ENCODE data around the gene ATG5. TPM values are rescaled to one million over a fixed set of nuclear protein-coding genes. Genes with fewer than 3 reads are reported as not detected.

The ATG5 gene
- polyA plus RNA-seq, 1 donor from 2014 or later = 45.5 TPM

GRCh38 chr6:106145144-106145543 lies 180.4 kb downstream of the ATG5 start:
- Histone ChIP-seq H4K20me1 (ENCODE audit: insufficient read depth) (no peaks in the 10 kb centered on the region), H2AFZ (ENCODE audit: low read depth, low read length) (no peak overlapping the region), H3K27me3 (ENCODE audit: insufficient read depth, low read depth, low read length) (no peaks in the 10 kb centered on the region), H3F3A (ENCODE audit: insufficient read depth, low read length, poor library complexity, severe bottlenecking) (no peaks in the 10 kb centered on the region), H3K9me3 (ENCODE audit: low read length) (no peaks in the 10 kb centered on the region), H3K36me3 (ENCODE audit: insufficient read depth, low read length) (no peaks in the 10 kb centered on the region), H3K27ac (ENCODE audit: low read length) (no peak overlapping the region), H3K9me2 (ENCODE audit: insufficient read depth, low read length) (no peaks in the 10 kb centered on the region), H3K9ac (ENCODE audit: low read length) (no peak overlapping the region), H3K4me3 (ENCODE audit: low read length) (no peak overlapping the region), H3K4me2 (ENCODE audit: low read length) (no peak overlapping the region), H3K79me2 (replicated peaks; ENCODE audit: insufficient read depth, low read length) (no peaks in the 10 kb centered on the region)
- TF ChIP-seq EP300 (conservative IDR thresholded peaks at IDR 0.05; ENCODE audit: poor library complexity, severe bottlenecking) (no peak), EZH2 (IDR thresholded peaks at IDR 0.05; ENCODE audit: borderline replicate concordance, insufficient read depth, low read length, poor library complexity, severe bottlenecking) (no peak), MXI1 (conservative IDR thresholded peaks at IDR 0.05; ENCODE audit: poor library complexity, severe bottlenecking) (no peak), POLR2AphosphoS5 (IDR thresholded peaks at IDR 0.05) (no peak), REST (IDR thresholded peaks at IDR 0.05; ENCODE audit: borderline replicate concordance) (no peak), SMC3 (conservative IDR thresholded peaks at IDR 0.05; ENCODE audit: poor library complexity) (no peak), RAD21 (conservative IDR thresholded peaks at IDR 0.05) (no peak), TAF1 (IDR thresholded peaks at IDR 0.05; ENCODE audit: low read depth) (no peak)
- TF ChIP-seq, protein P1, sequence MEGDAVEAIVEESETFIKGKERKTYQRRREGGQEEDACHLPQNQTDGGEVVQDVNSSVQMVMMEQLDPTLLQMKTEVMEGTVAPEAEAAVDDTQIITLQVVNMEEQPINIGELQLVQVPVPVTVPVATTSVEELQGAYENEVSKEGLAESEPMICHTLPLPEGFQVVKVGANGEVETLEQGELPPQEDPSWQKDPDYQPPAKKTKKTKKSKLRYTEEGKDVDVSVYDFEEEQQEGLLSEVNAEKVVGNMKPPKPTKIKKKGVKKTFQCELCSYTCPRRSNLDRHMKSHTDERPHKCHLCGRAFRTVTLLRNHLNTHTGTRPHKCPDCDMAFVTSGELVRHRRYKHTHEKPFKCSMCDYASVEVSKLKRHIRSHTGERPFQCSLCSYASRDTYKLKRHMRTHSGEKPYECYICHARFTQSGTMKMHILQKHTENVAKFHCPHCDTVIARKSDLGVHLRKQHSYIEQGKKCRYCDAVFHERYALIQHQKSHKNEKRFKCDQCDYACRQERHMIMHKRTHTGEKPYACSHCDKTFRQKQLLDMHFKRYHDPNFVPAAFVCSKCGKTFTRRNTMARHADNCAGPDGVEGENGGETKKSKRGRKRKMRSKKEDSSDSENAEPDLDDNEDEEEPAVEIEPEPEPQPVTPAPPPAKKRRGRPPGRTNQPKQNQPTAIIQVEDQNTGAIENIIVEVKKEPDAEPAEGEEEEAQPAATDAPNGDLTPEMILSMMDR (IDR thresholded peaks at IDR 0.05; ENCODE audit: poor library complexity, severe bottlenecking) = no peak

GRCh38 chr6:106143665-106144064 lies 181.9 kb downstream of the ATG5 start:
- Histone ChIP-seq H3F3A (ENCODE audit: insufficient read depth, low read length, poor library complexity, severe bottlenecking) (no peaks in the 10 kb centered on the region), H3K36me3 (ENCODE audit: insufficient read depth, low read length) (no peaks in the 10 kb centered on the region), H3K27ac (ENCODE audit: low read length) (no peak overlapping the region), H3K27me3 (ENCODE audit: insufficient read depth, low read depth, low read length) (no peaks in the 10 kb centered on the region), H3K9ac (ENCODE audit: low read length) (no peak overlapping the region), H3K79me2 (replicated peaks; ENCODE audit: insufficient read depth, low read length) (no peaks in the 10 kb centered on the region), H3K4me3 (ENCODE audit: low read length) (no peak overlapping the region), H3K4me2 (ENCODE audit: low read length) (no peak overlapping the region), H4K20me1 (ENCODE audit: insufficient read depth) (no peaks in the 10 kb centered on the region), H2AFZ (ENCODE audit: low read depth, low read length) (no peak overlapping the region), H3K9me2 (ENCODE audit: insufficient read depth, low read length) (no peaks in the 10 kb centered on the region), H3K9me3 (ENCODE audit: low read length) (no peaks in the 10 kb centered on the region)
- no peak for TF ChIP-seq EP300 (conservative IDR thresholded peaks at IDR 0.05; ENCODE audit: poor library complexity, severe bottlenecking)
- no peak for TF ChIP-seq REST (IDR thresholded peaks at IDR 0.05; ENCODE audit: borderline replicate concordance)
- no peak for TF ChIP-seq SMC3 (conservative IDR thresholded peaks at IDR 0.05; ENCODE audit: poor library complexity)
- no peak for TF ChIP-seq POLR2AphosphoS5 (IDR thresholded peaks at IDR 0.05)
- TF ChIP-seq MXI1 (conservative IDR thresholded peaks at IDR 0.05; ENCODE audit: poor library complexity, severe bottlenecking) = no peak

All from neural cell (in vitro differentiated cells).